PFSK-1 (cell line): ENCODE results near the gene TASP1.

Source experiments
- FOXP2 ChIP-seq: optimal IDR thresholded peaks from 2 replicates; pipeline ENCODE3; 2011; ENCODE audit warnings: borderline replicate concordance, control low read depth, inconsistent platforms; ENCODE audit not compliant: insufficient read depth; ENCODE audit errors: extremely low read length, extremely low read depth
- POLR2AphosphoS5 ChIP-seq: IDR thresholded peaks from 2 replicates; pipeline ENCODE4 v1.6.1; 2012; ENCODE audit warnings: low read depth, mild to moderate bottlenecking, control low read depth, low read length, moderate library complexity
- REST ChIP-seq, 2 experiments: IDR thresholded peaks; 2 replicates each; pipeline versions ENCODE4 v1.6.1 to v1.8.0; 2011 to 2012; ENCODE audit warnings: low read depth in 2 of 2, low read length in 2 of 2, control low read depth in 1 of 2, inconsistent platforms in 1 of 2, mild to moderate bottlenecking in 1 of 2, moderate library complexity in 1 of 2; ENCODE audit not compliant: insufficient read depth in 1 of 2
- SIN3A ChIP-seq: IDR thresholded peaks from 2 replicates; pipeline ENCODE4 v1.6.1; 2012; ENCODE audit warnings: mild to moderate bottlenecking, low read length, moderate library complexity, borderline replicate concordance; ENCODE audit not compliant: insufficient read depth
- TAF1 ChIP-seq: IDR thresholded peaks from 2 replicates; pipeline ENCODE4 v1.6.1; 2012; ENCODE audit warnings: low read length, control low read depth, borderline replicate concordance; ENCODE audit not compliant: insufficient read depth

Gene TASP1

GRCh38 chr20:13507646-13508045 is 131.1 kb downstream of the TASP1 start:
- TF ChIP-seq FOXP2 = no peak
- no peak for TF ChIP-seq TAF1
- TF ChIP-seq REST (IDR thresholded peaks at IDR 0.05; ENCODE audit: insufficient read depth in 1 of 2, low read depth in 2 of 2, low read length in 2 of 2) = no peak
- no peak for TF ChIP-seq SIN3A
- TF ChIP-seq POLR2AphosphoS5 = no peak

GRCh38 chr20:13501500-13501899 is 137.2 kb downstream of the TASP1 start:
- no peak for TF ChIP-seq SIN3A
- TF ChIP-seq TAF1 = no peak
- TF ChIP-seq REST (IDR thresholded peaks at IDR 0.05; ENCODE audit: insufficient read depth in 1 of 2, low read depth in 2 of 2, low read length in 2 of 2) = no peak
- no peak for TF ChIP-seq POLR2AphosphoS5
- TF ChIP-seq FOXP2 = no peak

- TF ChIP-seq TAF1 = no peak
- TF ChIP-seq POLR2AphosphoS5 = no peak
- TF ChIP-seq FOXP2 = no peak
- no peak for TF ChIP-seq REST (IDR thresholded peaks at IDR 0.05; ENCODE audit: insufficient read depth in 1 of 2, low read depth in 2 of 2, low read length in 2 of 2)
- no peak for TF ChIP-seq SIN3A
Observed at GRCh38 chr20:13494019-13494418, 144.7 kb downstream of the TASP1 start.

- no peak for TF ChIP-seq TAF1
Observed at GRCh38 chr20:13493143-13493542, 145.6 kb downstream of the TASP1 start.

GRCh38 chr20:13492001-13492481 is 146.7 kb downstream of the TASP1 start:
- no peak for TF ChIP-seq REST (IDR thresholded peaks at IDR 0.05; ENCODE audit: insufficient read depth in 1 of 2, low read depth in 2 of 2, low read length in 2 of 2)
- TF ChIP-seq TAF1 = no peak
- no peak for TF ChIP-seq SIN3A
- TF ChIP-seq POLR2AphosphoS5 = no peak
- no peak for TF ChIP-seq FOXP2
